ENCODE results near the gene DBF4B. TPM values are rescaled to one million over a fixed set of nuclear protein-coding genes. Genes with fewer than 3 reads are reported as not detected.

Gene DBF4B
- total RNA-seq, 4 donors from 2014 or later, result 1.5 to 3.5 (median 2.5) TPM

- in situ Hi-C loops (cut with MboI; ENCODE audit: low pct_ligation_motif_present in 1 of 4, low pct_unique_long_range_greater_than_20kb in 1 of 4, low sequenced_read_pairs in 3 of 4), result no loop called here
- no peaks in the 10 kb centered on the region for H3K27me3 ChIP-seq
- 80 to 100% methylated on average over 1 to 5 of the region's 5 CpGs for WGBS, 2 donors (ENCODE audit: low coverage in 1 of 2)
These were observed 25.3 kb downstream of the DBF4B start for GRCh38 chr17:44733753-44734152.

GRCh38 chr17:44734272-44734671, 25.8 kb downstream of the DBF4B start:
- no peak for DNase-seq
- intact Hi-C loops (cut with DNase I; ENCODE audit: low total_unique reads), result no loop called here
- WGBS, 2 donors (ENCODE audit: low coverage in 1 of 2), result 89% methylated on average over 2 of the region's 2 CpGs; no CpG with 5 or more reads in 1 of the 2 donors
- Histone ChIP-seq H3K4me3 (no peak overlapping the region), H3K36me3 (no peaks in the 10 kb centered on the region), H3K9me3 (no peaks in the 10 kb centered on the region), H3K4me1 (no peaks in the 10 kb centered on the region), H3K27me3 (no peaks in the 10 kb centered on the region), H3K27ac (no peak overlapping the region)
- TF ChIP-seq EP300 (IDR thresholded peaks at IDR 0.05; ENCODE audit: low read depth) (no peak), POLR2A (IDR thresholded peaks at IDR 0.05) (no peak), CTCF (IDR thresholded peaks at IDR 0.05) (no peak), POLR2AphosphoS5 (IDR thresholded peaks at IDR 0.05) (no peak)
- in situ Hi-C loops (cut with MboI; ENCODE audit: low pct_ligation_motif_present in 1 of 4, low pct_unique_long_range_greater_than_20kb in 1 of 4, low sequenced_read_pairs in 3 of 4), result no loop called here

More at GRCh38 chr17:44733753-44734152, 25.3 kb downstream of the DBF4B start:
- DNase-seq, result no peak
- Histone ChIP-seq H3K9me3 (no peaks in the 10 kb centered on the region), H3K36me3 (no peaks in the 10 kb centered on the region), H3K4me3 (no peak overlapping the region), H3K4me1 (no peaks in the 10 kb centered on the region), H3K27ac (no peak overlapping the region)
- TF ChIP-seq POLR2A (IDR thresholded peaks at IDR 0.05), result no peak
- TF ChIP-seq CTCF (IDR thresholded peaks at IDR 0.05), result no peak
- no peak for TF ChIP-seq EP300 (IDR thresholded peaks at IDR 0.05; ENCODE audit: low read depth)
- TF ChIP-seq POLR2AphosphoS5 (IDR thresholded peaks at IDR 0.05), result no peak
- intact Hi-C loops (cut with DNase I; ENCODE audit: low total_unique reads), result no loop called here

- Histone ChIP-seq H3K4me3 (no peak overlapping the region), H3K36me3 (no peaks in the 10 kb centered on the region), H3K9me3 (no peaks in the 10 kb centered on the region), H3K27ac (no peak overlapping the region), H3K4me1 (no peaks in the 10 kb centered on the region), H3K27me3 (no peaks in the 10 kb centered on the region)
- WGBS, 2 donors (ENCODE audit: low coverage in 1 of 2), result 88 to 91% methylated on average over 4 to 12 of the region's 12 CpGs
- TF ChIP-seq POLR2AphosphoS5 (IDR thresholded peaks at IDR 0.05) (no peak), EP300 (IDR thresholded peaks at IDR 0.05; ENCODE audit: low read depth) (no peak), CTCF (IDR thresholded peaks at IDR 0.05) (no peak), POLR2A (IDR thresholded peaks at IDR 0.05) (no peak)
- intact Hi-C loops (cut with DNase I; ENCODE audit: low total_unique reads), result no loop called here
- in situ Hi-C loops (cut with MboI; ENCODE audit: low pct_ligation_motif_present in 1 of 4, low pct_unique_long_range_greater_than_20kb in 1 of 4, low sequenced_read_pairs in 3 of 4), result no loop called here
- no peak for DNase-seq
These were observed 28.2 kb downstream of the DBF4B start for GRCh38 chr17:44736551-44737240.

- Histone ChIP-seq H3K4me1 (no peaks in the 10 kb centered on the region), H3K27me3 (no peaks in the 10 kb centered on the region), H3K27ac (no peak overlapping the region), H3K36me3 (no peaks in the 10 kb centered on the region), H3K9me3 (no peaks in the 10 kb centered on the region), H3K4me3 (no peak overlapping the region)
- 77% methylated on average over 3 of the region's 3 CpGs; no CpG with 5 or more reads in 1 of the 2 donors for WGBS, 2 donors (ENCODE audit: low coverage in 1 of 2)
- in situ Hi-C loops (cut with MboI; ENCODE audit: low pct_ligation_motif_present in 1 of 4, low pct_unique_long_range_greater_than_20kb in 1 of 4, low sequenced_read_pairs in 3 of 4) (no loop called here), intact Hi-C loops (cut with DNase I; ENCODE audit: low total_unique reads) (no loop called here)
- DNase-seq, result no peak
- no peak for TF ChIP-seq POLR2AphosphoS5 (IDR thresholded peaks at IDR 0.05)
- no peak for TF ChIP-seq POLR2A (IDR thresholded peaks at IDR 0.05)
- no peak for TF ChIP-seq CTCF (IDR thresholded peaks at IDR 0.05)
- TF ChIP-seq EP300 (IDR thresholded peaks at IDR 0.05; ENCODE audit: low read depth), result no peak
These were observed 29.9 kb downstream of the DBF4B start for GRCh38 chr17:44738214-44738906.
